ENCODE measurements around the gene LRRC4C.

The LRRC4C gene

DNA sequence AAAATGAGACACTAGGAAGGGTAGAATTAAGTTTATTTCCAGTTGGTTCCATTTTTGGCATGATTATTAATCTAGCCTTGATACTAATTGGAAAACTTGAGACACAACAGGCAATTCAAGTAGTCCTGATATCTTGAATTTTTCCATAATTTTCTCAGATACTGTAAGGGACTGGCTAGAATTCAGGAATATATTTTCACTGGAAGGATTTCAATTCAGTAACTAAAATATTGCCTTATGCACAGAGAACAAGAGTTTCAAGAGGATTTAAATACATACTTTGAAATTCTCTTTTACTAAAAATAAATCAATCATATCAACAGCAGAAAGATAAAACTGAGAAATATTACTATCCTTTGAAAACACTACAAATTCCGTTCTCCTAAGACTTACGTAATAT, 632.9 kb downstream of the LRRC4C start:
- Histone ChIP-seq H3K14ac (ENCODE audit: low read length) (no peak overlapping the region), H3K27me3 (ENCODE audit: control insufficient read depth in 3 of 3, insufficient read depth in 3 of 3, low read depth in 1 of 3, low read length in 3 of 3) (no peaks in the 10 kb centered on the region), H3K18ac (ENCODE audit: low read length) (no peak overlapping the region), H2BK12ac (ENCODE audit: low read length) (no peak overlapping the region), H3K4me3 (ENCODE audit: low read length in 2 of 2) (no peak overlapping the region), H3K36me3 (replicated peaks in 1 of 2; ENCODE audit: control insufficient read depth in 2 of 2, insufficient read depth in 2 of 2, low read length in 2 of 2) (no peaks in the 10 kb centered on the region), H3K23ac (ENCODE audit: low read depth, low read length, poor library complexity) (no peak overlapping the region), H2BK15ac (ENCODE audit: low read length) (no peak overlapping the region), H4K8ac (ENCODE audit: low read depth, low read length) (no peak overlapping the region), H3K9me3 (replicated peaks in 1 of 2; ENCODE audit: control insufficient read depth in 2 of 2, insufficient read depth in 1 of 2, low read depth in 1 of 2, low read length in 2 of 2) (no peaks in the 10 kb centered on the region), H3K27ac (replicated peaks; ENCODE audit: low read length) (no peak overlapping the region), H2AK5ac (ENCODE audit: low read depth, low read length) (no peak overlapping the region), H3K4me2 (ENCODE audit: insufficient read depth, low read length, poor library complexity, severe bottlenecking) (no peak overlapping the region), H3K79me1 (ENCODE audit: low read depth, low read length) (no peaks in the 10 kb centered on the region), H3K4me1 (ENCODE audit: control insufficient read depth in 2 of 2, insufficient read depth in 1 of 2, low read depth in 1 of 2, low read length in 2 of 2) (no peaks in the 10 kb centered on the region), H3K9ac (ENCODE audit: low read depth, low read length, poor library complexity) (no peak overlapping the region), H2AFZ (ENCODE audit: low read length) (no peak overlapping the region), H2BK5ac (ENCODE audit: low read length) (no peak overlapping the region), H2BK120ac (ENCODE audit: low read depth, low read length) (no peak overlapping the region), H4K91ac (ENCODE audit: low read depth, low read length, poor library complexity) (no peak overlapping the region), H3K4ac (ENCODE audit: low read length) (no peak overlapping the region)
- no CpG with 5 or more reads among the region's 2 CpGs for WGBS, 2 donors (ENCODE audit: extremely low coverage in 2 of 2, insufficient read length in 2 of 2, insufficient replicate concordance in 1 of 2)
- no peak for DNase-seq (ENCODE audit: low spot score)

GRCh38 chr11:40825201-40825834, 634.1 kb downstream of the LRRC4C start:
- H3K4ac ChIP-seq (ENCODE audit: low read length), result no peak overlapping the region
- no CpG with 5 or more reads among the region's 7 CpGs for WGBS, 2 donors (ENCODE audit: extremely low coverage in 2 of 2, insufficient read length in 2 of 2, insufficient replicate concordance in 1 of 2)
- no peak overlapping the region for H3K27ac ChIP-seq (replicated peaks; ENCODE audit: low read length)
- H2AFZ ChIP-seq (ENCODE audit: low read length), result no peak overlapping the region
- no peaks in the 10 kb centered on the region for H3K4me1 ChIP-seq (ENCODE audit: control insufficient read depth in 2 of 2, insufficient read depth in 1 of 2, low read depth in 1 of 2, low read length in 2 of 2)
- no peak overlapping the region for H3K18ac ChIP-seq (ENCODE audit: low read length)
- H4K91ac ChIP-seq (ENCODE audit: low read depth, low read length, poor library complexity), result no peak overlapping the region
- no peak overlapping the region for H2BK12ac ChIP-seq (ENCODE audit: low read length)
- no peak overlapping the region for H3K23ac ChIP-seq (ENCODE audit: low read depth, low read length, poor library complexity)
- DNase-seq (ENCODE audit: low spot score), result no peak
- H2BK5ac ChIP-seq (ENCODE audit: low read length), result no peak overlapping the region
- H2BK120ac ChIP-seq (ENCODE audit: low read depth, low read length), result no peak overlapping the region
- H3K4me3 ChIP-seq (ENCODE audit: low read length in 2 of 2), result no peak overlapping the region
- no peaks in the 10 kb centered on the region for H3K9me3 ChIP-seq (replicated peaks in 1 of 2; ENCODE audit: control insufficient read depth in 2 of 2, insufficient read depth in 1 of 2, low read depth in 1 of 2, low read length in 2 of 2)
- no peak overlapping the region for H3K14ac ChIP-seq (ENCODE audit: low read length)
- H2AK5ac ChIP-seq (ENCODE audit: low read depth, low read length), result no peak overlapping the region
- no peak overlapping the region for H4K8ac ChIP-seq (ENCODE audit: low read depth, low read length)
- H3K4me2 ChIP-seq (ENCODE audit: insufficient read depth, low read length, poor library complexity, severe bottlenecking), result no peak overlapping the region
- H3K79me1 ChIP-seq (ENCODE audit: low read depth, low read length), result no peaks in the 10 kb centered on the region
- no peaks in the 10 kb centered on the region for H3K27me3 ChIP-seq (ENCODE audit: control insufficient read depth in 3 of 3, insufficient read depth in 3 of 3, low read depth in 1 of 3, low read length in 3 of 3)
- no peaks in the 10 kb centered on the region for H3K36me3 ChIP-seq (replicated peaks in 1 of 2; ENCODE audit: control insufficient read depth in 2 of 2, insufficient read depth in 2 of 2, low read length in 2 of 2)
- no peak overlapping the region for H2BK15ac ChIP-seq (ENCODE audit: low read length)
- H3K9ac ChIP-seq (ENCODE audit: low read depth, low read length, poor library complexity), result no peak overlapping the region

- H3K27me3 ChIP-seq (ENCODE audit: control insufficient read depth in 3 of 3, insufficient read depth in 3 of 3, low read depth in 1 of 3, low read length in 3 of 3), result no peaks in the 10 kb centered on the region
These were observed 640.2 kb downstream of the LRRC4C start for GRCh38 chr11:40819230-40819629.

GRCh38 chr11:40816976-40817375, 642.5 kb downstream of the LRRC4C start:
- Histone ChIP-seq H3K14ac (ENCODE audit: low read length) (no peak overlapping the region), H4K8ac (ENCODE audit: low read depth, low read length) (no peak overlapping the region), H3K36me3 (replicated peaks in 1 of 2; ENCODE audit: control insufficient read depth in 2 of 2, insufficient read depth in 2 of 2, low read length in 2 of 2) (no peaks in the 10 kb centered on the region), H3K4ac (ENCODE audit: low read length) (no peak overlapping the region), H3K27ac (replicated peaks; ENCODE audit: low read length) (no peak overlapping the region), H3K27me3 (ENCODE audit: control insufficient read depth in 3 of 3, insufficient read depth in 3 of 3, low read depth in 1 of 3, low read length in 3 of 3) (no peaks in the 10 kb centered on the region), H2BK120ac (ENCODE audit: low read depth, low read length) (no peak overlapping the region), H2BK5ac (ENCODE audit: low read length) (no peak overlapping the region), H3K4me1 (ENCODE audit: control insufficient read depth in 2 of 2, insufficient read depth in 1 of 2, low read depth in 1 of 2, low read length in 2 of 2) (no peaks in the 10 kb centered on the region), H2AFZ (ENCODE audit: low read length) (no peak overlapping the region), H3K4me2 (ENCODE audit: insufficient read depth, low read length, poor library complexity, severe bottlenecking) (no peak overlapping the region), H3K9ac (ENCODE audit: low read depth, low read length, poor library complexity) (no peak overlapping the region), H4K91ac (ENCODE audit: low read depth, low read length, poor library complexity) (no peak overlapping the region), H2BK12ac (ENCODE audit: low read length) (no peak overlapping the region), H3K23ac (ENCODE audit: low read depth, low read length, poor library complexity) (no peak overlapping the region), H2BK15ac (ENCODE audit: low read length) (no peak overlapping the region), H3K9me3 (replicated peaks in 1 of 2; ENCODE audit: control insufficient read depth in 2 of 2, insufficient read depth in 1 of 2, low read depth in 1 of 2, low read length in 2 of 2) (peaks cover 0 to 5% of the 10 kb centered on the region in 2 donors), H3K79me1 (ENCODE audit: low read depth, low read length) (no peaks in the 10 kb centered on the region), H2AK5ac (ENCODE audit: low read depth, low read length) (no peak overlapping the region), H3K18ac (ENCODE audit: low read length) (no peak overlapping the region), H3K4me3 (ENCODE audit: low read length in 2 of 2) (no peak overlapping the region)
- no peak for DNase-seq (ENCODE audit: low spot score)
- WGBS, 2 donors (ENCODE audit: extremely low coverage in 2 of 2, insufficient read length in 2 of 2, insufficient replicate concordance in 1 of 2), result no CpG with 5 or more reads among the region's 2 CpGs

More at GRCh38 chr11:40819230-40819629, 640.2 kb downstream of the LRRC4C start:
- no CpG with 5 or more reads among the region's 1 CpG for WGBS, 2 donors (ENCODE audit: extremely low coverage in 2 of 2, insufficient read length in 2 of 2, insufficient replicate concordance in 1 of 2)
- Histone ChIP-seq H2AK5ac (ENCODE audit: low read depth, low read length) (no peak overlapping the region), H3K4me3 (ENCODE audit: low read length in 2 of 2) (no peak overlapping the region), H3K4me2 (ENCODE audit: insufficient read depth, low read length, poor library complexity, severe bottlenecking) (no peak overlapping the region), H3K27ac (replicated peaks; ENCODE audit: low read length) (no peak overlapping the region), H3K23ac (ENCODE audit: low read depth, low read length, poor library complexity) (no peak overlapping the region), H3K4me1 (ENCODE audit: control insufficient read depth in 2 of 2, insufficient read depth in 1 of 2, low read depth in 1 of 2, low read length in 2 of 2) (no peaks in the 10 kb centered on the region), H3K4ac (ENCODE audit: low read length) (no peak overlapping the region), H3K14ac (ENCODE audit: low read length) (no peak overlapping the region), H2BK12ac (ENCODE audit: low read length) (no peak overlapping the region), H4K8ac (ENCODE audit: low read depth, low read length) (no peak overlapping the region), H4K91ac (ENCODE audit: low read depth, low read length, poor library complexity) (no peak overlapping the region), H2BK120ac (ENCODE audit: low read depth, low read length) (no peak overlapping the region), H3K9ac (ENCODE audit: low read depth, low read length, poor library complexity) (no peak overlapping the region), H2BK5ac (ENCODE audit: low read length) (no peak overlapping the region), H3K9me3 (replicated peaks in 1 of 2; ENCODE audit: control insufficient read depth in 2 of 2, insufficient read depth in 1 of 2, low read depth in 1 of 2, low read length in 2 of 2) (no peaks in the 10 kb centered on the region), H3K36me3 (replicated peaks in 1 of 2; ENCODE audit: control insufficient read depth in 2 of 2, insufficient read depth in 2 of 2, low read length in 2 of 2) (no peaks in the 10 kb centered on the region), H2AFZ (ENCODE audit: low read length) (no peak overlapping the region), H3K18ac (ENCODE audit: low read length) (no peak overlapping the region), H3K79me1 (ENCODE audit: low read depth, low read length) (no peaks in the 10 kb centered on the region), H2BK15ac (ENCODE audit: low read length) (no peak overlapping the region)
- DNase-seq (ENCODE audit: low spot score), result no peak
